ENCODE data around the gene BTN3A1. TPM values are rescaled to one million over a fixed set of nuclear protein-coding genes. Genes with fewer than 3 reads are reported as not detected.

The BTN3A1 gene
- total and polyA plus RNA-seq, 8 donors, result 3.9 to 33.5 (median 12.5) TPM

GRCh38 chr6:26362093-26362835 lies 39.8 kb upstream of the BTN3A1 start:
- H3K4me1 ChIP-seq, result peaks cover 4 to 16% (median 4%) of the 10 kb centered on the region in 3 donors
- no peaks in the 10 kb centered on the region for H3K27me3 ChIP-seq
- ATAC-seq (no peak), DNase-seq (no peak), FAIRE-seq (no peak)
- TF ChIP-seq CTCF (IDR thresholded peaks at IDR 0.05), result no peak
- intact Hi-C loops (cut with DNase I), result no loop called here
- H3K9me3 ChIP-seq, result no peaks in the 10 kb centered on the region
- no peak overlapping the region for H3K27ac ChIP-seq
- no peak overlapping the region for H3K4me3 ChIP-seq
- WGBS, 2 donors, result 66 to 74% methylated on average over 9 of the region's 9 CpGs
- H3K36me3 ChIP-seq, result no peaks in the 10 kb centered on the region

DNA sequence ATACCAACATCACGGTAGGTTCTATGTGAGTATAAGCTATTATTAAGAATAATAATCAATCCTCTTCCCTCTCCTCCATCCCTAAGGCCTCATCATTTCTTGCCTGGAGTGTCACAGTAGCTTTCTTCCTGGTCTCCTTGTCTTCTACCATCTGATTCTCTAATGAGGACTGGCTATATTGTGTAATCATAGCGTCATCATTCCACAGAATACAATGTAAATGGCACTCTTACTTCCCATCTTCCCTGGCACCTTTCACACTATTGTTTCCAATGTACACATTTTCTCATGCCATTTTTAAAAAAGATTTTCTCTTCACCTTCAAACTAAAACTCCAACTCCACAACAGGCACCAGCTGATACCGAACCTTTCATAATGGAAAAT lies 39.2 kb upstream of the BTN3A1 start:
- Histone ChIP-seq H3K36me3 (no peaks in the 10 kb centered on the region), H3K27me3 (no peaks in the 10 kb centered on the region), H3K9me3 (no peaks in the 10 kb centered on the region), H3K4me1 (peaks cover 4 to 16% (median 4%) of the 10 kb centered on the region in 3 donors), H3K27ac (no peak overlapping the region), H3K4me3 (no peak overlapping the region)
- FAIRE-seq (no peak), DNase-seq (no peak), ATAC-seq (no peak)
- intact Hi-C loops (cut with DNase I), result no loop called here
- WGBS, 2 donors, result 95 to 98% methylated on average over 3 of the region's 3 CpGs
- no peak for TF ChIP-seq CTCF (IDR thresholded peaks at IDR 0.05)

DNA sequence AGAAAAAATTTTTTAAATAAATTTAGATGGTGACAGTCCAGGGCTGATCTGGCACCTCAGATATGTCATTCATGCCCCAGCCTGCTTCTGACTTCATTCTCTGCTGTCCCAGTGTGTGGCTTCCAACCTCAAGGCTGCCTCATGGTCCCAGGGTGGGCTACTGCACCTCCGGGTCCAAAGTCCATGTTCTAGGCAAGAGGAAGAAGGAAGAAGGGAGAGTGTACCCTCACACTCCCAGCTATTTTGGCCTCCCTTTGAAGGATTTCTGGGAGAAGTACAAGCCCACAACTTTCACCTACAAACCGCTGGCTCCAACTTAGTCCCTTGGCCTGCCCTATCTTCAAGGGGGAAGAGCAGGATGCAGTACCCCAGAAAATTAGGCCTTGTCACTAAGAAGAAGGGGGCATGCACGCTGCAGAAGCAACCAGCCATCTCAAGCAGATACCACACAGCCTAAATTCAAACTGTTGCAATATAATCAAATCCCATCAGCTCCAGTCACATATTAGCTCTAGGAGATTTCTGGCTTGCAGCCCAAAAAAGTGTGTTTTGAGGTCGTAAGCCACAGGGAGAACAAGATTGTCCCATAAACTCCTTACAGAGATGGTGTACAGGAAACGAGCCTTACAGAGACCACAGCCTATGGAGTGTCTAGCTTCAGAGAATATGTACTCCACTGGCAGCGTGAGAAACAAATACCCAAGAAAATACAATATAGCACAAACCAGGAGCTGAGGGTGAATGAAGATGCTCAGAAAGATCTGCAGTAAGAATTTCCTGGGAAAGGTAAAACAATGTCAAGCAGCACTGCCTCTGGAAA lies 38.0 kb upstream of the BTN3A1 start:
- no peaks in the 10 kb centered on the region for H3K36me3 ChIP-seq
- ATAC-seq (peak in 2 of 4 donors; percentile 14 to 40), FAIRE-seq (no peak), DNase-seq (no peak)
- H3K27ac ChIP-seq, result peak overlapping the region; percentile 56 to 92 (median 74)
- no peaks in the 10 kb centered on the region for H3K27me3 ChIP-seq
- WGBS, 2 donors, result 69 to 72% methylated on average over 6 of the region's 6 CpGs
- H3K4me1 ChIP-seq, result peaks cover 4 to 16% (median 4%) of the 10 kb centered on the region in 3 donors
- no peak for TF ChIP-seq CTCF (IDR thresholded peaks at IDR 0.05)
- peak overlapping the region in 3 of 4 donors; percentile 41 to 54 (median 43) for H3K4me3 ChIP-seq
- no peaks in the 10 kb centered on the region for H3K9me3 ChIP-seq
- intact Hi-C loops (cut with DNase I), result no loop called here

GRCh38 chr6:26365633-26365995 lies 36.5 kb upstream of the BTN3A1 start:
- DNase-seq (no peak), ATAC-seq (no peak), FAIRE-seq (no peak)
- Histone ChIP-seq H3K9me3 (no peaks in the 10 kb centered on the region), H3K27me3 (no peaks in the 10 kb centered on the region), H3K4me3 (peak overlapping the region; percentile 22 to 54 (median 42)), H3K36me3 (no peaks in the 10 kb centered on the region), H3K27ac (peak overlapping the region in 2 of 4 donors; percentile 89 to 92), H3K4me1 (peaks cover 4 to 16% (median 4%) of the 10 kb centered on the region in 3 donors)
- WGBS, 2 donors, result 0% methylated on average over 1 of the region's 1 CpG
- intact Hi-C loops (cut with DNase I), result no loop called here
- no peak for TF ChIP-seq CTCF (IDR thresholded peaks at IDR 0.05)
